Measurements from ENCODE around the gene TMPRSS6. TPM values are rescaled to one million over a fixed set of nuclear protein-coding genes. Genes with fewer than 3 reads are reported as not detected.

The TMPRSS6 gene
- total RNA-seq, 4 donors from 2014 or later, result 0.16 to 4.9 (median 0.41) TPM; not detected in 1

GRCh38 chr22:37082251-37082873, 27.2 kb downstream of the TMPRSS6 start:
- Histone ChIP-seq H3K27me3 (peaks cover 18% of the 10 kb centered on the region), H3K36me3 (no peaks in the 10 kb centered on the region), H3K27ac (no peak overlapping the region), H3K4me1 (no peaks in the 10 kb centered on the region), H3K4me3 (no peak overlapping the region), H3K9me3 (no peaks in the 10 kb centered on the region)
- TF ChIP-seq POLR2A (IDR thresholded peaks at IDR 0.05) (no peak), CTCF (IDR thresholded peaks at IDR 0.05) (no peak), POLR2AphosphoS5 (IDR thresholded peaks at IDR 0.05) (no peak), EP300 (IDR thresholded peaks at IDR 0.05; ENCODE audit: low read depth) (no peak)
- DNase-seq, result no peak
- 93 to 100% methylated on average over 1 to 8 of the region's 10 CpGs for WGBS, 2 donors (ENCODE audit: low coverage in 1 of 2)
- intact Hi-C loops (cut with DNase I; ENCODE audit: low total_unique reads) (no loop called here), in situ Hi-C loops (cut with MboI; ENCODE audit: low pct_ligation_motif_present in 1 of 4, low pct_unique_long_range_greater_than_20kb in 1 of 4, low sequenced_read_pairs in 3 of 4) (no loop called here)

GRCh38 chr22:37080838-37081237, 28.7 kb downstream of the TMPRSS6 start:
- WGBS, 2 donors (ENCODE audit: low coverage in 1 of 2), result 94% methylated on average over 8 of the region's 12 CpGs; no CpG with 5 or more reads in 1 of the 2 donors
- no peak overlapping the region for H3K27ac ChIP-seq
- TF ChIP-seq POLR2A (IDR thresholded peaks at IDR 0.05), result no peak
- no peak for TF ChIP-seq EP300 (IDR thresholded peaks at IDR 0.05; ENCODE audit: low read depth)
- TF ChIP-seq POLR2AphosphoS5 (IDR thresholded peaks at IDR 0.05), result no peak
- TF ChIP-seq CTCF (IDR thresholded peaks at IDR 0.05), result no peak
- no peak overlapping the region for H3K4me3 ChIP-seq
- DNase-seq, result no peak
- in situ Hi-C loops (cut with MboI; ENCODE audit: low pct_ligation_motif_present in 1 of 4, low pct_unique_long_range_greater_than_20kb in 1 of 4, low sequenced_read_pairs in 3 of 4), result no loop called here
- peaks cover 11% of the 10 kb centered on the region for H3K27me3 ChIP-seq
- H3K9me3 ChIP-seq, result no peaks in the 10 kb centered on the region
- H3K4me1 ChIP-seq, result no peaks in the 10 kb centered on the region
- intact Hi-C loops (cut with DNase I; ENCODE audit: low total_unique reads), result no loop called here
- no peaks in the 10 kb centered on the region for H3K36me3 ChIP-seq

- TF ChIP-seq CTCF (IDR thresholded peaks at IDR 0.05) (no peak), POLR2AphosphoS5 (IDR thresholded peaks at IDR 0.05) (no peak), POLR2A (IDR thresholded peaks at IDR 0.05) (no peak), EP300 (IDR thresholded peaks at IDR 0.05; ENCODE audit: low read depth) (no peak)
- intact Hi-C loops (cut with DNase I; ENCODE audit: low total_unique reads) (no loop called here), in situ Hi-C loops (cut with MboI; ENCODE audit: low pct_ligation_motif_present in 1 of 4, low pct_unique_long_range_greater_than_20kb in 1 of 4, low sequenced_read_pairs in 3 of 4) (no loop called here)
- 86% methylated on average over 5 of the region's 6 CpGs; no CpG with 5 or more reads in 1 of the 2 donors for WGBS, 2 donors (ENCODE audit: low coverage in 1 of 2)
- no peaks in the 10 kb centered on the region for H3K9me3 ChIP-seq
- DNase-seq, result no peak
- H3K27me3 ChIP-seq, result peaks cover 8% of the 10 kb centered on the region
- H3K27ac ChIP-seq, result no peak overlapping the region
- no peaks in the 10 kb centered on the region for H3K36me3 ChIP-seq
- H3K4me1 ChIP-seq, result no peaks in the 10 kb centered on the region
- no peak overlapping the region for H3K4me3 ChIP-seq
These were observed 29.1 kb downstream of the TMPRSS6 start for GRCh38 chr22:37080438-37080837.

GRCh38 chr22:37079668-37080171, 29.8 kb downstream of the TMPRSS6 start:
- H3K27me3 ChIP-seq, result peaks cover 11% of the 10 kb centered on the region
- peak; percentile 48 for DNase-seq
- H3K36me3 ChIP-seq, result no peaks in the 10 kb centered on the region
- no peak overlapping the region for H3K4me3 ChIP-seq
- no peaks in the 10 kb centered on the region for H3K4me1 ChIP-seq
- in situ Hi-C loops (cut with MboI; ENCODE audit: low pct_ligation_motif_present in 1 of 4, low pct_unique_long_range_greater_than_20kb in 1 of 4, low sequenced_read_pairs in 3 of 4) (loop anchor here in 1 of 4 donors (10.0 kb wide), 1 partner anchor 125 kb away; no protein-coding TSS in a partner anchor), intact Hi-C loops (cut with DNase I; ENCODE audit: low total_unique reads) (no loop called here)
- H3K27ac ChIP-seq, result no peak overlapping the region
- WGBS, 2 donors (ENCODE audit: low coverage in 1 of 2), result 73% methylated on average over 15 of the region's 15 CpGs; no CpG with 5 or more reads in 1 of the 2 donors
- no peaks in the 10 kb centered on the region for H3K9me3 ChIP-seq
- TF ChIP-seq CTCF (IDR thresholded peaks at IDR 0.05), result no peak
- no peak for TF ChIP-seq EP300 (IDR thresholded peaks at IDR 0.05; ENCODE audit: low read depth)
- no peak for TF ChIP-seq POLR2AphosphoS5 (IDR thresholded peaks at IDR 0.05)
- no peak for TF ChIP-seq POLR2A (IDR thresholded peaks at IDR 0.05)

Data from transverse colon (tissue), 4 donors.